ENCODE results near the gene ZNF366. TPM values are rescaled to one million over a fixed set of nuclear protein-coding genes. Genes with fewer than 3 reads are reported as not detected.

Gene ZNF366
- total and polyA plus RNA-seq, 2 donors = 2.9 to 3.3 TPM

DNA sequence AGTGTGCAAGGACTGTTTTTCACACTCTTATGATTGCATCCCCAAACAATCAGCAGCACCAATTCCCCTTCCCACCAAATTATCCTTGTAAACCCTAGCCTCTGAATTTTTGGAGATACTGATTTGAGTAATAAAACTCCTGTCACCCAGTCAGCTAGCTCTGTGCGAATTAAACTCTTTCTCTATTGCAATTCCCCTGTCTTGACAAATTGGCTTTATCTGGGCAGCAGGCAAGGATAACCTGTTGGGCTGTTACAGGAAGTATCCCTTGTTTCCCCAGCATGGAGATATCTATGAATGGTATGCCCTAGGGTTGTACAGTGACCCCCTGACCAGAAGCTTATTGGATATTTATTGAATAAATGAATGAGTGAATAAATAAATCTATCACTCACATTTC lies 106.3 kb downstream of the ZNF366 start:
- DNase-seq (ENCODE audit: extremely low spot score) = no peak
- Histone ChIP-seq H3K36me3 (ENCODE audit: insufficient read depth) (no peaks in the 10 kb centered on the region), H3K4me1 (ENCODE audit: insufficient read depth) (no peaks in the 10 kb centered on the region), H3K27ac (ENCODE audit: low read depth) (no peak overlapping the region), H3K4me3 (ENCODE audit: low read depth, low read length) (no peak overlapping the region)
- WGBS = 94% methylated on average over 1 of the region's 1 CpG

DNA sequence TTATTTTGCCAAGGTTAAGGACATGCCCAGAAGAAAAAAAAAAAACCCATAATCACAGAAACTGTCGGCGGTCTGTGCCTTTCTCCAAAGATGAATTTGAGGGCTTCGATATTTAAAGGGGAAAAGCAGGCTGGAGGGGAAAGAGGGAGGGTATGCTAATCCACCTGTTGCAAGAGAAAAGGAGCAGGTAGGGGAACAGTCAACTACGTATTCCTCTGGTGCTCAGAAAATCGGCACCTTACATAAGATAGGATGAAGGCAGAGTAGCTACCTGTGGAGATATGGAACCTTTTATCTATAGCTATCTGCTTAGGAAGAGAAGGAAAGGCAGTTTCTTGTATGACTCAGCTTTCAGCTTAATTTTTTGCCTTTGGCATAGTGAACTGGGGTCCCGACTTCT lies 109.4 kb downstream of the ZNF366 start:
- Histone ChIP-seq H3K4me3 (ENCODE audit: low read depth, low read length) (no peak overlapping the region), H3K4me1 (ENCODE audit: insufficient read depth) (no peaks in the 10 kb centered on the region), H3K36me3 (ENCODE audit: insufficient read depth) (no peaks in the 10 kb centered on the region), H3K27ac (ENCODE audit: low read depth) (no peak overlapping the region)
- WGBS = 70% methylated on average over 6 of the region's 6 CpGs
- no peak for DNase-seq (ENCODE audit: extremely low spot score)

DNA sequence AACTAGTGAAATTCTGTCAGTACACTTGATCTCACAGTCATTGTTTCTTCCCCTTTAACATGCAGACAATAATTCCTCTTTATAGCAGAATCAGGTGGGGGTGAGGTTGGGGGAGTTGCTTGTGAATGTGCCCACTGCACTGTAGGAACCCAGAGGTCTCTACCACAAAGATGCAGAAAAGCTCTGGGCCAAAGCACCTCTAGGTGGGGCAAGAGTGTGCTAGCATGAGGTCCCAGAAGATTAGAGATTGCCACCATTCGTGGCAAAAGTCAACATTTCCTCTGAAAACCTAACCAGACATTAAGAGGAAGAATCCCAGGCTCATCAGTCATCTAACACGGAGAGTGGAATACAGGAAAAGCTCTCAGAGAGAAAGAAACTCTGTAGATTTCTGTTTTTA lies 112.5 kb downstream of the ZNF366 start:
- WGBS = 48% methylated on average over 2 of the region's 2 CpGs
- Histone ChIP-seq H3K4me1 (ENCODE audit: insufficient read depth) (no peaks in the 10 kb centered on the region), H3K36me3 (ENCODE audit: insufficient read depth) (no peaks in the 10 kb centered on the region), H3K27ac (ENCODE audit: low read depth) (no peak overlapping the region), H3K4me3 (ENCODE audit: low read depth, low read length) (no peak overlapping the region)
- DNase-seq (ENCODE audit: extremely low spot score) = no peak

DNA sequence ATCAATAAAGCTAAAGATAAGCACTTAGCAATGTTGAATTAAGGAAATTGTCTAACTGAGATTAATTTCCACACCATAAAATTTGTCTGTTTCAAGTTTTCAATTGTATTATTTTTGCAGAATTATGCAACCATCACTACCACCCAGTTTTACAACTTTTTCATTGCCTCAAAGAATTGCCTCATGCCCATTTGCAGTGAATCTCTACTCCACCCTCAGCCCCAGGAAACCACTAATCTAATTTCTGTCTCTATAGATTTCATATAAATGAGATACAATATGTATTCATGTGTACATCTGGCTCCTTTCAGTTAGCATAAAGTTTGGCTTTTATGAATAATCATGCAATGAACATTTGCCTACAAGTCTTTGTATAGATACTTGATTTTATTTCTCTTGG lies 114.2 kb downstream of the ZNF366 start:
- H3K27ac ChIP-seq (ENCODE audit: low read depth) = no peak overlapping the region
- H3K4me1 ChIP-seq (ENCODE audit: insufficient read depth) = no peaks in the 10 kb centered on the region
- H3K4me3 ChIP-seq (ENCODE audit: low read depth, low read length) = no peak overlapping the region
- no peaks in the 10 kb centered on the region for H3K36me3 ChIP-seq (ENCODE audit: insufficient read depth)
- DNase-seq (ENCODE audit: extremely low spot score) = no peak

Other genes with a start within 250 kb of the ZNF366 start
- 70.6 TPM for gene MRPS27, start 187.2 kb downstream of the ZNF366 start, total RNA-seq
- gene MRPS27, start 187.2 kb downstream of the ZNF366 start, polyA plus RNA-seq = 39.5 TPM
- 9.4 TPM for gene PTCD2, start 187.0 kb downstream of the ZNF366 start, total RNA-seq
- 5.8 TPM for gene PTCD2, start 187.0 kb downstream of the ZNF366 start, polyA plus RNA-seq

Data from urinary bladder (tissue), 4 donors.